Gastroesophageal sphincter (tissue), 4 donors: ENCODE measurements around the gene STK11IP. TPM values are rescaled to one million over a fixed set of nuclear protein-coding genes. Genes with fewer than 3 reads are reported as not detected.

Source experiments
- ATAC-seq: fragments of 150-250 bp; one replicate; pipeline ENCODE4 v1.9.1; 2016; ENCODE audit warnings: mild to moderate bottlenecking, moderate library complexity
- H3K27ac ChIP-seq, 4 donors: fragments of 200-600 bp; sonication (generic) in 3 of 4; 1 replicate in 3 of 4; 2 replicates in 1 of 4; pipeline ENCODE4 v1.5.1; 2016 to 2019
- H3K27me3 ChIP-seq: fragments of 200-600 bp; sonication (generic); one replicate; pipeline ENCODE4 v1.5.1; 2019
- H3K36me3 ChIP-seq, 2 donors: fragments of 200-600 bp; sonication (generic); one replicate each; pipeline ENCODE4 v1.5.1; 2019; ENCODE audit warnings: control low read depth in 1 of 2
- H3K4me1 ChIP-seq, 3 donors: fragments of 200-600 bp; sonication (generic); 1 replicate in 2 of 3; 2 replicates in 1 of 3; pipeline ENCODE4 v1.5.1; 2016 to 2019; ENCODE audit warnings: control low read depth in 2 of 3
- H3K4me3 ChIP-seq, 2 donors: fragments of 200-600 bp; sonication (generic); one replicate each; pipeline ENCODE4 v1.5.1; 2019; ENCODE audit warnings: mild to moderate bottlenecking in 1 of 2, moderate library complexity in 1 of 2
- H3K9me3 ChIP-seq, 3 donors: fragments of 200-600 bp; sonication (generic); one replicate each; pipeline ENCODE4 v1.5.1; 2017 to 2019; ENCODE audit warnings: control low read depth in 2 of 3
- CTCF ChIP-seq, 4 experiments: fragments of 200-600 bp in 2 of 4; fragments of 450-650 bp in 2 of 4; sonication (generic) in 1 of 4; IDR thresholded peaks; one replicate each; pipeline ENCODE4 v1.5.1; 2017 to 2019; ENCODE audit warnings: antibody characterized with exemption in 4 of 4, mild to moderate bottlenecking in 2 of 4, moderate library complexity in 2 of 4
- EP300 ChIP-seq: sonication (generic); formaldehyde crosslinking; IDR thresholded peaks from one replicate; pipeline ENCODE4 v1.6.1; 2017; ENCODE audit warnings: antibody characterized with exemption, mild to moderate bottlenecking
- POLR2A ChIP-seq, 2 donors: fragments of 450-650 bp; IDR thresholded peaks; one replicate each; pipeline ENCODE4 v1.6.1; 2017; ENCODE audit warnings: antibody characterized with exemption in 2 of 2, mild to moderate bottlenecking in 2 of 2, moderate library complexity in 1 of 2
- POLR2AphosphoS5 ChIP-seq: sonication (generic); formaldehyde crosslinking; IDR thresholded peaks from one replicate; pipeline ENCODE4 v1.6.1; 2017; ENCODE audit warnings: antibody characterized with exemption
- WGBS, 2 donors: methylation state at CpG; one replicate each; pipeline ENCODE4 v1.1.5; 2018; ENCODE audit warnings: low coverage in 1 of 2; 5-methylcytosine and 5-hydroxymethylcytosine counted together
- total RNA-seq, 4 donors: library from RNA; depleted of rRNA; stranded (reverse); fragments of >200 nt; gene quantifications; one replicate each; pipeline ENCODE4 v1.1.0, GENCODE V29; 2016

Gene STK11IP
- total RNA-seq, 4 donors from 2014 or later = 7.0 to 19.2 (median 14.7) TPM

- Histone ChIP-seq H3K36me3 (no peaks in the 10 kb centered on the region), H3K4me3 (no peak overlapping the region), H3K27ac (no peak overlapping the region), H3K27me3 (peaks cover 46% of the 10 kb centered on the region), H3K4me1 (peaks cover 0 to 11% (median 0%) of the 10 kb centered on the region in 3 donors), H3K9me3 (no peaks in the 10 kb centered on the region)
- ATAC-seq = no peak
- no peak for TF ChIP-seq POLR2A (IDR thresholded peaks at IDR 0.05)
- TF ChIP-seq EP300 = no peak
- WGBS, 2 donors = 60 to 73% methylated on average over 1 to 2 of the region's 6 CpGs
Observed at GRCh38 chr2:219575566-219576504, 21.8 kb upstream of the STK11IP start.

GRCh38 chr2:219576505-219577388 lies 20.9 kb upstream of the STK11IP start:
- 16 to 24% methylated on average over 6 to 10 of the region's 15 CpGs for WGBS, 2 donors
- Histone ChIP-seq H3K4me3 (no peak overlapping the region), H3K27ac (no peak overlapping the region), H3K4me1 (peaks cover 0 to 6% (median 0%) of the 10 kb centered on the region in 3 donors), H3K36me3 (no peaks in the 10 kb centered on the region), H3K27me3 (peaks cover 52% of the 10 kb centered on the region), H3K9me3 (no peaks in the 10 kb centered on the region)
- TF ChIP-seq EP300 (no peak), POLR2A (IDR thresholded peaks at IDR 0.05) (no peak), POLR2AphosphoS5 (no peak), CTCF (IDR thresholded peaks at IDR 0.05) (no peak)
- no peak for ATAC-seq

- Histone ChIP-seq H3K27ac (no peak overlapping the region), H3K4me3 (no peak overlapping the region), H3K36me3 (no peaks in the 10 kb centered on the region), H3K9me3 (no peaks in the 10 kb centered on the region), H3K4me1 (no peaks in the 10 kb centered on the region), H3K27me3 (peaks cover 54% of the 10 kb centered on the region)
- ATAC-seq = peak; percentile 22
- 75 to 83% methylated on average over 5 to 8 of the region's 8 CpGs for WGBS, 2 donors
- TF ChIP-seq CTCF (IDR thresholded peaks at IDR 0.05) (no peak), POLR2AphosphoS5 (no peak), POLR2A (IDR thresholded peaks at IDR 0.05) (no peak), EP300 (no peak)
Observed at GRCh38 chr2:219578811-219579613, 18.6 kb upstream of the STK11IP start.

- H3K27ac ChIP-seq = no peak overlapping the region
- peaks cover 45% of the 10 kb centered on the region for H3K27me3 ChIP-seq
- 92% methylated on average over 2 of the region's 2 CpGs; no CpG with 5 or more reads in 1 of the 2 donors for WGBS, 2 donors
- TF ChIP-seq CTCF (IDR thresholded peaks at IDR 0.05) (no peak), POLR2A (IDR thresholded peaks at IDR 0.05) (no peak), EP300 (no peak), POLR2AphosphoS5 (no peak)
- no peak overlapping the region for H3K4me3 ChIP-seq
- H3K4me1 ChIP-seq = no peaks in the 10 kb centered on the region
- H3K36me3 ChIP-seq = no peaks in the 10 kb centered on the region
- ATAC-seq = no peak
- no peaks in the 10 kb centered on the region for H3K9me3 ChIP-seq
Observed at GRCh38 chr2:219581346-219581745, 16.3 kb upstream of the STK11IP start.
